Uterus (tissue), 2 donors: ENCODE measurements around the gene S100PBP.

Experiments used
- CTCF ChIP-seq, 4 experiments: fragments of 200-600 bp in 2 of 4; fragments of 450-650 bp in 2 of 4; sonication (generic) in 2 of 4; IDR thresholded peaks; one replicate each; pipeline ENCODE4 v1.5.1; 2016 to 2019; ENCODE audit warnings: antibody characterized with exemption in 4 of 4, mild to moderate bottlenecking in 2 of 4, moderate library complexity in 1 of 4
- POLR2A ChIP-seq, 2 donors: fragments of 450-650 bp; IDR thresholded peaks; one replicate each; pipeline ENCODE4 v1.6.1; 2016; ENCODE audit warnings: antibody characterized with exemption in 2 of 2, mild to moderate bottlenecking in 1 of 2, moderate library complexity in 1 of 2

GRCh38 chr1:32867671-32868070 is 50.2 kb downstream of the S100PBP start:
- TF ChIP-seq POLR2A (IDR thresholded peaks at IDR 0.05) (no peak), CTCF (IDR thresholded peaks at IDR 0.05) (no peak)
